ENCODE data around the gene TRPC5OS. TPM values are rescaled to one million over a fixed set of nuclear protein-coding genes. Genes with fewer than 3 reads are reported as not detected.

Gene TRPC5OS
- total and polyA plus RNA-seq, 2 donors (not counting 1 experiment from before 2014, with no cell fraction given): 0.02 TPM; not detected in 1

DNA sequence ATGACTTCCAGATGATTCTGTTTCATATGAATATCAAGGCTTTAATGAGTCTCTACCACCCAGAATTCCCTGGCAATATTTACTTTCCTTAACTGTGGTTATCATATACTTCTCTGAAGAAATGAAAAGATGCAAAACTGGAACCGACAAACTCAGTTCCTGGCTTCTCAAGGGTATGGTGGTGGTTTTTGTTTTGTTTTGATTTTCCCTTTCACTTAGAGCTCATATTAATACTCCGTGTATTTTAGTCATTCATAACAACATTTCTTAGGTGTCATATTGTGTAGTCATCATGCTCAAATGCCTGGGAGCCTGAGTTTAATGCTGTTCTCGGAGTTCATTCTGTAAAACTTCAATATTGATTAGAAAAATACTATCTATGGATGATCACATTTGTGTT is 665 bp downstream of the TRPC5OS start:
- no peaks in the 10 kb centered on the region for H3K79me2 ChIP-seq (ENCODE audit: control insufficient read depth, insufficient read depth, low read length)
- H3K36me3 ChIP-seq (ENCODE audit: control insufficient read depth, insufficient read depth, low read length): no peaks in the 10 kb centered on the region
- H3K4me1 ChIP-seq (ENCODE audit: control insufficient read depth, extremely low read depth, insufficient read depth, low read length): no peaks in the 10 kb centered on the region
- no peak overlapping the region for H3K4me2 ChIP-seq (ENCODE audit: extremely low read depth, insufficient read depth, low read length)
- TF ChIP-seq EZH2 (IDR thresholded peaks at IDR 0.05; ENCODE audit: low read length, missing control alignments): no peak
- TF ChIP-seq, protein P1, sequence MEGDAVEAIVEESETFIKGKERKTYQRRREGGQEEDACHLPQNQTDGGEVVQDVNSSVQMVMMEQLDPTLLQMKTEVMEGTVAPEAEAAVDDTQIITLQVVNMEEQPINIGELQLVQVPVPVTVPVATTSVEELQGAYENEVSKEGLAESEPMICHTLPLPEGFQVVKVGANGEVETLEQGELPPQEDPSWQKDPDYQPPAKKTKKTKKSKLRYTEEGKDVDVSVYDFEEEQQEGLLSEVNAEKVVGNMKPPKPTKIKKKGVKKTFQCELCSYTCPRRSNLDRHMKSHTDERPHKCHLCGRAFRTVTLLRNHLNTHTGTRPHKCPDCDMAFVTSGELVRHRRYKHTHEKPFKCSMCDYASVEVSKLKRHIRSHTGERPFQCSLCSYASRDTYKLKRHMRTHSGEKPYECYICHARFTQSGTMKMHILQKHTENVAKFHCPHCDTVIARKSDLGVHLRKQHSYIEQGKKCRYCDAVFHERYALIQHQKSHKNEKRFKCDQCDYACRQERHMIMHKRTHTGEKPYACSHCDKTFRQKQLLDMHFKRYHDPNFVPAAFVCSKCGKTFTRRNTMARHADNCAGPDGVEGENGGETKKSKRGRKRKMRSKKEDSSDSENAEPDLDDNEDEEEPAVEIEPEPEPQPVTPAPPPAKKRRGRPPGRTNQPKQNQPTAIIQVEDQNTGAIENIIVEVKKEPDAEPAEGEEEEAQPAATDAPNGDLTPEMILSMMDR (conservative IDR thresholded peaks at IDR 0.05 in 1 of 2, IDR thresholded peaks at IDR 0.05 in 1 of 2; ENCODE audit: low read depth in 1 of 2, low read length in 2 of 2): no peak
- no peak overlapping the region for H3K4me3 ChIP-seq (replicated peaks in 1 of 4; ENCODE audit: control extremely low read depth in 1 of 4, insufficient read depth in 1 of 4, low read depth in 3 of 4, low read length in 4 of 4)
- H3K27ac ChIP-seq (ENCODE audit: insufficient read depth, low read length): no peak overlapping the region
- no peaks in the 10 kb centered on the region for H4K20me1 ChIP-seq (ENCODE audit: control insufficient read depth, extremely low read depth, insufficient read depth, low read length)
- H2AFZ ChIP-seq (ENCODE audit: low read length): no peak overlapping the region
- no peaks in the 10 kb centered on the region for H3K27me3 ChIP-seq (ENCODE audit: control insufficient read depth, insufficient read depth, low read length)
- H3K9me3 ChIP-seq (ENCODE audit: control insufficient read depth, insufficient read depth, low read depth, low read length): no peaks in the 10 kb centered on the region
- H3K9ac ChIP-seq (ENCODE audit: insufficient read depth, low read length): no peak overlapping the region
- DNase-seq (ENCODE audit: low read depth in 2 of 2): no peak

DNA sequence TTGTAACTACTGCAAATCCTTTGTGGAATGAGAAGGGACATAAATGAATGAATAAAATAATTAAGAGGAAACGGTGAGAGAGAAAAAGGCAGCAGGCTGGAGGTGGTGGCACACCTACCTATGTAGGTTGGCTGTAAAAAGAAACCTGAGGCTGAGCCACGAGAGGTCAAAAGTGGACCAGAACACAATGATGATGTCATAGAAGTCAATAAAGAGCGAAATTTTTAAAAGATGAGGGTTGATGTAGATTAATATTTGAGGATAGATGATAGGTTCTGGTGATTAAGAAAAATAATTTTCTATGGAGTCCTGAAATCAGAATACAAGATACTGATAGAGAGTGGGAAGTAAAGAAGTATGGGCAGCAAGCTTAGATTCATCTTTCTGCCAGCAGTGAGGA is 1.7 kb downstream of the TRPC5OS start:
- Histone ChIP-seq H3K4me3 (replicated peaks in 1 of 4; ENCODE audit: control extremely low read depth in 1 of 4, insufficient read depth in 1 of 4, low read depth in 3 of 4, low read length in 4 of 4) (no peak overlapping the region), H3K79me2 (ENCODE audit: control insufficient read depth, insufficient read depth, low read length) (no peaks in the 10 kb centered on the region), H3K4me1 (ENCODE audit: control insufficient read depth, extremely low read depth, insufficient read depth, low read length) (no peaks in the 10 kb centered on the region), H3K27ac (ENCODE audit: insufficient read depth, low read length) (no peak overlapping the region), H3K27me3 (ENCODE audit: control insufficient read depth, insufficient read depth, low read length) (no peaks in the 10 kb centered on the region), H3K4me2 (ENCODE audit: extremely low read depth, insufficient read depth, low read length) (no peak overlapping the region), H3K36me3 (ENCODE audit: control insufficient read depth, insufficient read depth, low read length) (no peaks in the 10 kb centered on the region), H3K9me3 (ENCODE audit: control insufficient read depth, insufficient read depth, low read depth, low read length) (no peaks in the 10 kb centered on the region), H3K9ac (ENCODE audit: insufficient read depth, low read length) (no peak overlapping the region), H4K20me1 (ENCODE audit: control insufficient read depth, extremely low read depth, insufficient read depth, low read length) (no peaks in the 10 kb centered on the region), H2AFZ (ENCODE audit: low read length) (no peak overlapping the region)
- no peak for TF ChIP-seq EZH2 (IDR thresholded peaks at IDR 0.05; ENCODE audit: low read length, missing control alignments)
- no peak for DNase-seq (ENCODE audit: low read depth in 2 of 2)

DNA sequence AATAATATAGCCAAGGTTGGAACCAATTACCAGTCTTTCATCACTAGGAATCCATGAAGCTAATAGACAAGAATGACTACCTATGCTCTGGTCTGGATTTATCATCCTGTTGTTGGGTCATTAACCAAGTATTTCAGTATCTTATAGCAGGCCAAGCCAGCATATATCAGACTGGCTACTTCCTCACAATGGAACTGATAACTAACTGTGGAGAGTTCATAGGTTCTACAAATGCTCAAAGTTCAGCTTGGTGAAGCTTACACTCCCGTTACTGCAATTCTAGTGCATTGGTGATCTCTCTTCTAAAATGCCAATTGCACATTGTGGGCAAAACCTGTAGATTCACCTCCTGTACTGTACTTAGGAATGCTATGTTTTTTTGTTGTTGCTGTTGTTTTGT is 4.8 kb downstream of the TRPC5OS start:
- Histone ChIP-seq H3K4me1 (ENCODE audit: control insufficient read depth, extremely low read depth, insufficient read depth, low read length) (no peaks in the 10 kb centered on the region), H3K4me2 (ENCODE audit: extremely low read depth, insufficient read depth, low read length) (no peak overlapping the region), H3K27ac (ENCODE audit: insufficient read depth, low read length) (no peak overlapping the region), H2AFZ (ENCODE audit: low read length) (no peak overlapping the region), H4K20me1 (ENCODE audit: control insufficient read depth, extremely low read depth, insufficient read depth, low read length) (no peaks in the 10 kb centered on the region), H3K36me3 (ENCODE audit: control insufficient read depth, insufficient read depth, low read length) (no peaks in the 10 kb centered on the region), H3K27me3 (ENCODE audit: control insufficient read depth, insufficient read depth, low read length) (no peaks in the 10 kb centered on the region), H3K79me2 (ENCODE audit: control insufficient read depth, insufficient read depth, low read length) (no peaks in the 10 kb centered on the region), H3K9ac (ENCODE audit: insufficient read depth, low read length) (no peak overlapping the region), H3K9me3 (ENCODE audit: control insufficient read depth, insufficient read depth, low read depth, low read length) (no peaks in the 10 kb centered on the region), H3K4me3 (replicated peaks in 1 of 4; ENCODE audit: control extremely low read depth in 1 of 4, insufficient read depth in 1 of 4, low read depth in 3 of 4, low read length in 4 of 4) (no peak overlapping the region)
- DNase-seq (ENCODE audit: low read depth in 2 of 2): no peak
- TF ChIP-seq EZH2 (IDR thresholded peaks at IDR 0.05; ENCODE audit: low read length, missing control alignments): no peak
- TF ChIP-seq, protein P1 (conservative IDR thresholded peaks at IDR 0.05 in 1 of 2, IDR thresholded peaks at IDR 0.05 in 1 of 2; ENCODE audit: low read depth in 1 of 2, low read length in 2 of 2): no peak
